ENCODE data around the gene GRAP2.

Gene GRAP2

GRCh38 chr22:39907047-39907446 lies 6.2 kb downstream of the GRAP2 start:
- H3K4ac ChIP-seq (ENCODE audit: low read depth, low read length), result no peak overlapping the region
- no peak overlapping the region for H4K5ac ChIP-seq (ENCODE audit: low read length)
- H3K4me2 ChIP-seq (ENCODE audit: low read length), result no peak overlapping the region
- no peak for DNase-seq
- H3K27ac ChIP-seq (ENCODE audit: low read depth, low read length), result no peak overlapping the region
- no peak overlapping the region for H2BK120ac ChIP-seq (ENCODE audit: low read depth, low read length)
- no peak overlapping the region for H3K56ac ChIP-seq (ENCODE audit: low read length)
- H3K4me3 ChIP-seq (ENCODE audit: low read length), result no peak overlapping the region
- H2BK5ac ChIP-seq (ENCODE audit: low read length), result no peak overlapping the region
- H2AK5ac ChIP-seq (ENCODE audit: low read length), result no peak overlapping the region
- no peaks in the 10 kb centered on the region for H3K79me2 ChIP-seq (ENCODE audit: control insufficient read depth, insufficient read depth, low read length)
- H3K79me1 ChIP-seq (ENCODE audit: low read length), result no peaks in the 10 kb centered on the region
- no peak overlapping the region for H2BK15ac ChIP-seq (replicated peaks; ENCODE audit: low read depth)
- no peaks in the 10 kb centered on the region for H3K36me3 ChIP-seq (ENCODE audit: control insufficient read depth, insufficient read depth, low read length)
- no peak overlapping the region for H3K9ac ChIP-seq (ENCODE audit: low read length)
- H3K27me3 ChIP-seq (ENCODE audit: insufficient read depth, low read length, poor library complexity), result no peaks in the 10 kb centered on the region
- no peaks in the 10 kb centered on the region for H3K4me1 ChIP-seq (ENCODE audit: control insufficient read depth, low read depth, low read length)
- no peak overlapping the region for H4K8ac ChIP-seq (ENCODE audit: low read depth, low read length)
- no CpG with 5 or more reads among the region's 6 CpGs for WGBS (ENCODE audit: extremely low coverage, insufficient coverage, low lambda C conversion rate)
- H3K18ac ChIP-seq (ENCODE audit: low read length), result no peak overlapping the region
- H3K23ac ChIP-seq (ENCODE audit: low read length), result no peak overlapping the region

DNA sequence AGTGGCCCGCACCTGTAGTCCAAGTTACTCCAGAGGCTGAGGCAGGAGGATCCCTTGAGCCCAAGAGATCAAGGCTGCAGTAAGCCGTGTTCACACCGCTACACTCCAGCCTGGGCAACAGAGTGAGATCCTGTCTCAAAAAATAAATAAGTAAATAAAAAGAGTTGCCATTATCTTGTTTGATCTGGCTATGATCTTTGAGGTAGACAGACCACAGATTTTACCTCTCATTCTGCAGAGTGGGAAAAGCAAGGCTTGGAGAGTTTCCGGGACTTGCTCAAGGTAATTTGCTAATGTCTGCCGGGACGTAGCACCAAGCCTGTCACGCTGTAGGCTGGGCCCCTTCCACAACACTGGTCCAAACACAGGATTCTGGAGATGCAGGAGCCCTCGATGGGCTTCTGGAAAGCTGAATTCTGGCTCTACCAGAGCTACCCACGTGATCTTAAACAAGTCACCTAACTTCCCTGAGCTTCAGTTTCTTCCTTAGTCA lies 6.8 kb downstream of the GRAP2 start:
- no peak overlapping the region for H3K23ac ChIP-seq (ENCODE audit: low read length)
- no peaks in the 10 kb centered on the region for H3K79me1 ChIP-seq (ENCODE audit: low read length)
- no peak overlapping the region for H2BK5ac ChIP-seq (ENCODE audit: low read length)
- H4K5ac ChIP-seq (ENCODE audit: low read length), result no peak overlapping the region
- H3K4ac ChIP-seq (ENCODE audit: low read depth, low read length), result no peak overlapping the region
- no peaks in the 10 kb centered on the region for H3K36me3 ChIP-seq (ENCODE audit: control insufficient read depth, insufficient read depth, low read length)
- no peak overlapping the region for H3K56ac ChIP-seq (ENCODE audit: low read length)
- H3K79me2 ChIP-seq (ENCODE audit: control insufficient read depth, insufficient read depth, low read length), result no peaks in the 10 kb centered on the region
- no peak overlapping the region for H3K4me2 ChIP-seq (ENCODE audit: low read length)
- no CpG with 5 or more reads among the region's 9 CpGs for WGBS (ENCODE audit: extremely low coverage, insufficient coverage, low lambda C conversion rate)
- H3K4me1 ChIP-seq (ENCODE audit: control insufficient read depth, low read depth, low read length), result no peaks in the 10 kb centered on the region
- no peaks in the 10 kb centered on the region for H3K27me3 ChIP-seq (ENCODE audit: insufficient read depth, low read length, poor library complexity)
- H4K8ac ChIP-seq (ENCODE audit: low read depth, low read length), result no peak overlapping the region
- no peak overlapping the region for H2BK120ac ChIP-seq (ENCODE audit: low read depth, low read length)
- no peak overlapping the region for H2AK5ac ChIP-seq (ENCODE audit: low read length)
- H3K9ac ChIP-seq (ENCODE audit: low read length), result no peak overlapping the region
- no peak overlapping the region for H3K27ac ChIP-seq (ENCODE audit: low read depth, low read length)
- DNase-seq, result no peak
- H3K4me3 ChIP-seq (ENCODE audit: low read length), result no peak overlapping the region
- no peak overlapping the region for H3K18ac ChIP-seq (ENCODE audit: low read length)
- no peak overlapping the region for H2BK15ac ChIP-seq (replicated peaks; ENCODE audit: low read depth)

DNA sequence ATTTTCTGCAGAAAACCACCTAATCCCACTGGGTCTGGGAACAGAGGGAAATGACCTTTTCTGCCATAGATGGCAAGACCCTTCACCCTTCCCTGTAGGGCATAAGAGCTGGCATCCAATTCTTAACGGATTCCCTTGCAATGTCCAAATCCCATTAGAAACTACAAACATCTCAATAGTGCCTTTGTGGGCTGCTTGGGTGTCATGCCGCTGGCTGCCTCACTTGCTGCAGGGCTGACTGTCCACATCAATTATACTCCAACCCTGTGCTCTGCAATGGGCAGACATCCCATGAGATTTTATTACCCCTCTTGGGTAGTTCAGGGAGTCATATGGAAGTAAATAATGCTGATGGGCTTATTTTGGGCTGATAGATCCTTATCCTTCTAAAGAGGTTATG lies 7.3 kb downstream of the GRAP2 start:
- Histone ChIP-seq H2AK5ac (ENCODE audit: low read length) (no peak overlapping the region), H4K8ac (ENCODE audit: low read depth, low read length) (no peak overlapping the region), H3K79me2 (ENCODE audit: control insufficient read depth, insufficient read depth, low read length) (no peaks in the 10 kb centered on the region), H3K4ac (ENCODE audit: low read depth, low read length) (no peak overlapping the region), H2BK5ac (ENCODE audit: low read length) (no peak overlapping the region), H3K36me3 (ENCODE audit: control insufficient read depth, insufficient read depth, low read length) (no peaks in the 10 kb centered on the region), H3K79me1 (ENCODE audit: low read length) (no peaks in the 10 kb centered on the region), H4K5ac (ENCODE audit: low read length) (no peak overlapping the region), H3K4me1 (ENCODE audit: control insufficient read depth, low read depth, low read length) (no peaks in the 10 kb centered on the region), H2BK15ac (replicated peaks; ENCODE audit: low read depth) (no peak overlapping the region), H3K18ac (ENCODE audit: low read length) (no peak overlapping the region), H3K27me3 (ENCODE audit: insufficient read depth, low read length, poor library complexity) (no peaks in the 10 kb centered on the region), H3K23ac (ENCODE audit: low read length) (no peak overlapping the region), H3K27ac (ENCODE audit: low read depth, low read length) (no peak overlapping the region), H3K4me3 (ENCODE audit: low read length) (no peak overlapping the region), H3K56ac (ENCODE audit: low read length) (no peak overlapping the region), H3K9ac (ENCODE audit: low read length) (no peak overlapping the region), H2BK120ac (ENCODE audit: low read depth, low read length) (no peak overlapping the region), H3K4me2 (ENCODE audit: low read length) (no peak overlapping the region)
- DNase-seq, result no peak
- no CpG with 5 or more reads among the region's 2 CpGs for WGBS (ENCODE audit: extremely low coverage, insufficient coverage, low lambda C conversion rate)

DNA sequence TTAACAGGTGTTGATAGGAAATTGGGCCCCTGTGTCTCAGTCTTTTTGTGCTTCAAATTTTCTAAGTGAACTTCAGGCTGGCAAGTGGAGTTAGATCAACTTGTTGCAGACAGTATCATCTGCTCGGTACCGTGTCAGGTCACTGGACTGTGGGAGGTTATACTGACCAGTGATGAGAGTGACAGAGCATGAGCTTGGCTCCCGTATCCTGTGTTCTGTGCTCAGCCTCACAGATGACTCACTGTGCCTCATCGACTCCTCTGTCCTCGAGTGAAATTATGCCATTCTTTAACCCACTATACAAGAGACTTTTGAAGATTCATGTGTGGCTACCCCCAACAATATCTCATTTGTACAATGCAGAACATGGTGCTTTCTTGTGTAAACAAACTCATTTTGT lies 7.9 kb downstream of the GRAP2 start:
- Histone ChIP-seq H2AK5ac (ENCODE audit: low read length) (no peak overlapping the region), H3K18ac (ENCODE audit: low read length) (no peak overlapping the region), H3K79me2 (ENCODE audit: control insufficient read depth, insufficient read depth, low read length) (no peaks in the 10 kb centered on the region), H3K4me1 (ENCODE audit: control insufficient read depth, low read depth, low read length) (no peaks in the 10 kb centered on the region), H2BK15ac (replicated peaks; ENCODE audit: low read depth) (no peak overlapping the region), H3K79me1 (ENCODE audit: low read length) (no peaks in the 10 kb centered on the region), H3K27me3 (ENCODE audit: insufficient read depth, low read length, poor library complexity) (no peaks in the 10 kb centered on the region), H4K5ac (ENCODE audit: low read length) (no peak overlapping the region), H2BK5ac (ENCODE audit: low read length) (no peak overlapping the region), H4K8ac (ENCODE audit: low read depth, low read length) (no peak overlapping the region), H3K56ac (ENCODE audit: low read length) (no peak overlapping the region), H3K9ac (ENCODE audit: low read length) (no peak overlapping the region), H3K23ac (ENCODE audit: low read length) (no peak overlapping the region), H3K4me3 (ENCODE audit: low read length) (no peak overlapping the region), H3K36me3 (ENCODE audit: control insufficient read depth, insufficient read depth, low read length) (no peaks in the 10 kb centered on the region), H3K4ac (ENCODE audit: low read depth, low read length) (no peak overlapping the region), H3K4me2 (ENCODE audit: low read length) (no peak overlapping the region), H2BK120ac (ENCODE audit: low read depth, low read length) (no peak overlapping the region), H3K27ac (ENCODE audit: low read depth, low read length) (no peak overlapping the region)
- WGBS (ENCODE audit: extremely low coverage, insufficient coverage, low lambda C conversion rate), result no CpG with 5 or more reads among the region's 5 CpGs
- no peak for DNase-seq

DNA sequence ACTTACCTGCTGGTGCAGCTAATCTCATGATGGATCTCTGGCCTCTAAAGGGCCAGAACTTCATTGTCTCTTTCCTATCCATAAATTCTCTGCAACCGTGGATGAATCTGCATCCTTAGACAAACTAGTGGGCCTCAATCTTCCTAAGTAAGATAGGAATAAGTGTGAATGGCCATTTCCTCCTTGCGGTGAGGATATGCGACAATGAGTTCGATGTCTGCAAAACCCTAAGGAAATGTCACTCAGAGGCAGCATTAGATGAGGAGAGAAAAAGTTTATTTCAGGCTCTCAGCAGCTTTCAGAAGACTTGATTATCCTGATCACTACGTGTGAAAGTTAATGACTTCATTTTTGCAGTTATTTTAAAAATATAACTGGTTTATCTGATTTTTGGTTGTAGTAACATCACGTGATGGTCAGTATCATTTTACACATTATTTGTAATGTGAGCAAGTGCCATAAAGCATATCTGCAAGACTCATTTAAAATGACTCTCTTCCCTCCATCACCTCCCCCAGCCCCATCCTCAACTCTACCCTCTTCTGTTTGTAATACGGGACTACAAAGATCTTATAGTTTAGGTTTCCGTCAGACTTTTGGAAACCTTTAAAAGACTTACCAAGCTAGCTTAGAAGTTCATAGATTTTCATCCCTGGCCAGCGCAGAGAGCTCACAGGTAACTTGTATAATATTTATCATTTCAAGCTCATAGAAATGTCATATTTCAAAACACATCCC lies 10.2 kb downstream of the GRAP2 start:
- H3K27ac ChIP-seq (ENCODE audit: low read depth, low read length), result no peak overlapping the region
- H3K4me3 ChIP-seq (ENCODE audit: low read length), result no peak overlapping the region
- H2BK120ac ChIP-seq (ENCODE audit: low read depth, low read length), result no peak overlapping the region
- H3K56ac ChIP-seq (ENCODE audit: low read length), result no peak overlapping the region
- H3K23ac ChIP-seq (ENCODE audit: low read length), result no peak overlapping the region
- no peak overlapping the region for H3K4ac ChIP-seq (ENCODE audit: low read depth, low read length)
- no peaks in the 10 kb centered on the region for H3K79me1 ChIP-seq (ENCODE audit: low read length)
- H2BK5ac ChIP-seq (ENCODE audit: low read length), result no peak overlapping the region
- H3K36me3 ChIP-seq (ENCODE audit: control insufficient read depth, insufficient read depth, low read length), result no peaks in the 10 kb centered on the region
- H3K18ac ChIP-seq (ENCODE audit: low read length), result no peak overlapping the region
- no peak for DNase-seq
- H4K8ac ChIP-seq (ENCODE audit: low read depth, low read length), result no peak overlapping the region
- no peaks in the 10 kb centered on the region for H3K79me2 ChIP-seq (ENCODE audit: control insufficient read depth, insufficient read depth, low read length)
- H2AK5ac ChIP-seq (ENCODE audit: low read length), result no peak overlapping the region
- no peak overlapping the region for H4K5ac ChIP-seq (ENCODE audit: low read length)
- H3K4me1 ChIP-seq (ENCODE audit: control insufficient read depth, low read depth, low read length), result no peaks in the 10 kb centered on the region
- no CpG with 5 or more reads among the region's 9 CpGs for WGBS (ENCODE audit: extremely low coverage, insufficient coverage, low lambda C conversion rate)
- no peak overlapping the region for H2BK15ac ChIP-seq (replicated peaks; ENCODE audit: low read depth)
- H3K9ac ChIP-seq (ENCODE audit: low read length), result no peak overlapping the region
- H3K27me3 ChIP-seq (ENCODE audit: insufficient read depth, low read length, poor library complexity), result no peaks in the 10 kb centered on the region
- no peak overlapping the region for H3K4me2 ChIP-seq (ENCODE audit: low read length)

GRCh38 chr22:39913321-39913720 lies 12.4 kb downstream of the GRAP2 start:
- WGBS (ENCODE audit: extremely low coverage, insufficient coverage, low lambda C conversion rate), result no CpG with 5 or more reads among the region's 5 CpGs
- H3K23ac ChIP-seq (ENCODE audit: low read length), result no peak overlapping the region
- no peak overlapping the region for H4K8ac ChIP-seq (ENCODE audit: low read depth, low read length)
- no peaks in the 10 kb centered on the region for H3K27me3 ChIP-seq (ENCODE audit: insufficient read depth, low read length, poor library complexity)
- no peak overlapping the region for H4K5ac ChIP-seq (ENCODE audit: low read length)
- no peaks in the 10 kb centered on the region for H3K79me1 ChIP-seq (ENCODE audit: low read length)
- H3K56ac ChIP-seq (ENCODE audit: low read length), result no peak overlapping the region
- H2AK5ac ChIP-seq (ENCODE audit: low read length), result no peak overlapping the region
- no peak overlapping the region for H3K9ac ChIP-seq (ENCODE audit: low read length)
- H3K79me2 ChIP-seq (ENCODE audit: control insufficient read depth, insufficient read depth, low read length), result no peaks in the 10 kb centered on the region
- no peak overlapping the region for H2BK15ac ChIP-seq (replicated peaks; ENCODE audit: low read depth)
- no peak overlapping the region for H2BK5ac ChIP-seq (ENCODE audit: low read length)
- H3K4me2 ChIP-seq (ENCODE audit: low read length), result no peak overlapping the region
- no peaks in the 10 kb centered on the region for H3K36me3 ChIP-seq (ENCODE audit: control insufficient read depth, insufficient read depth, low read length)
- DNase-seq, result no peak
- no peak overlapping the region for H3K18ac ChIP-seq (ENCODE audit: low read length)
- H2BK120ac ChIP-seq (ENCODE audit: low read depth, low read length), result no peak overlapping the region
- no peak overlapping the region for H3K4ac ChIP-seq (ENCODE audit: low read depth, low read length)
- no peak overlapping the region for H3K27ac ChIP-seq (ENCODE audit: low read depth, low read length)
- no peaks in the 10 kb centered on the region for H3K4me1 ChIP-seq (ENCODE audit: control insufficient read depth, low read depth, low read length)
- H3K4me3 ChIP-seq (ENCODE audit: low read length), result no peak overlapping the region
